Large intestine (tissue), 12 donors: ENCODE results near the gene HUWE1. TPM values are rescaled to one million over a fixed set of nuclear protein-coding genes. Genes with fewer than 3 reads are reported as not detected.
"Not testable (repeated sequence)": the region's sequence is repeated elsewhere in the genome, so short reads cannot be mapped to it uniquely, and the experiment has no call there.

Experiments used
- DNase-seq, 2 donors: peaks; one replicate each; pipeline versions ENCODE4 v3.0.0 to v3.0.0-alpha.2; 2013
- H3K27ac ChIP-seq: one replicate; pipeline ENCODE4 v1.5.1; 2013; ENCODE audit warnings: low read length
- H3K27me3 ChIP-seq: 2 replicates; pipeline ENCODE4 v1.6.1; 2013; ENCODE audit warnings: low read length; ENCODE audit not compliant: control insufficient read depth, insufficient read depth
- H3K36me3 ChIP-seq: 2 replicates; pipeline ENCODE4 v1.6.1; 2013; ENCODE audit warnings: low read length; ENCODE audit not compliant: control insufficient read depth, insufficient read depth
- H3K4me1 ChIP-seq: one replicate; pipeline ENCODE4 v1.6.1; 2013; ENCODE audit warnings: low read length; ENCODE audit not compliant: control insufficient read depth, insufficient read depth
- H3K4me3 ChIP-seq: one replicate; pipeline ENCODE4 v1.5.1; 2013; ENCODE audit warnings: low read length
- H3K9me3 ChIP-seq: one replicate; pipeline ENCODE4 v1.6.1; 2013; ENCODE audit warnings: mild to moderate bottlenecking, low read depth, low read length, moderate library complexity; ENCODE audit not compliant: control insufficient read depth
- whole genome bisulfite sequencing: methylation state at CpG from one replicate; pipeline ENCODE4 v1.1.5; 2013; ENCODE audit warnings: low lambda C conversion rate; ENCODE audit not compliant: insufficient coverage; 5-methylcytosine and 5-hydroxymethylcytosine counted together
- long read RNA-seq, 11 donors: transcript quantifications; one replicate each; lab custom pipeline, GENCODE V29; 2026
- polyA plus RNA-seq: library from polyadenylated mRNA; unstranded; fragments of 120-200 nt; gene quantifications from one replicate; pipeline ENCODE4 v1.2.1, GENCODE V29; 2013

Gene HUWE1, protein sequence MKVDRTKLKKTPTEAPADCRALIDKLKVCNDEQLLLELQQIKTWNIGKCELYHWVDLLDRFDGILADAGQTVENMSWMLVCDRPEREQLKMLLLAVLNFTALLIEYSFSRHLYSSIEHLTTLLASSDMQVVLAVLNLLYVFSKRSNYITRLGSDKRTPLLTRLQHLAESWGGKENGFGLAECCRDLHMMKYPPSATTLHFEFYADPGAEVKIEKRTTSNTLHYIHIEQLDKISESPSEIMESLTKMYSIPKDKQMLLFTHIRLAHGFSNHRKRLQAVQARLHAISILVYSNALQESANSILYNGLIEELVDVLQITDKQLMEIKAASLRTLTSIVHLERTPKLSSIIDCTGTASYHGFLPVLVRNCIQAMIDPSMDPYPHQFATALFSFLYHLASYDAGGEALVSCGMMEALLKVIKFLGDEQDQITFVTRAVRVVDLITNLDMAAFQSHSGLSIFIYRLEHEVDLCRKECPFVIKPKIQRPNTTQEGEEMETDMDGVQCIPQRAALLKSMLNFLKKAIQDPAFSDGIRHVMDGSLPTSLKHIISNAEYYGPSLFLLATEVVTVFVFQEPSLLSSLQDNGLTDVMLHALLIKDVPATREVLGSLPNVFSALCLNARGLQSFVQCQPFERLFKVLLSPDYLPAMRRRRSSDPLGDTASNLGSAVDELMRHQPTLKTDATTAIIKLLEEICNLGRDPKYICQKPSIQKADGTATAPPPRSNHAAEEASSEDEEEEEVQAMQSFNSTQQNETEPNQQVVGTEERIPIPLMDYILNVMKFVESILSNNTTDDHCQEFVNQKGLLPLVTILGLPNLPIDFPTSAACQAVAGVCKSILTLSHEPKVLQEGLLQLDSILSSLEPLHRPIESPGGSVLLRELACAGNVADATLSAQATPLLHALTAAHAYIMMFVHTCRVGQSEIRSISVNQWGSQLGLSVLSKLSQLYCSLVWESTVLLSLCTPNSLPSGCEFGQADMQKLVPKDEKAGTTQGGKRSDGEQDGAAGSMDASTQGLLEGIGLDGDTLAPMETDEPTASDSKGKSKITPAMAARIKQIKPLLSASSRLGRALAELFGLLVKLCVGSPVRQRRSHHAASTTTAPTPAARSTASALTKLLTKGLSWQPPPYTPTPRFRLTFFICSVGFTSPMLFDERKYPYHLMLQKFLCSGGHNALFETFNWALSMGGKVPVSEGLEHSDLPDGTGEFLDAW (N-terminal part only)
- 115 TPM for polyA plus RNA-seq
- long read RNA-seq, donor 1, result 0 reads
- long read RNA-seq, donor 2, partial matches to known transcripts, result 9 of 12 reads
- long read RNA-seq, donor 2, other reads (novel, unspliced or antisense), result 0 of 12 reads
- long read RNA-seq, donor 3, full-length matches to known transcripts, result 2 of 2 reads
- long read RNA-seq, donor 3, partial matches to known transcripts, result 0 of 2 reads
- long read RNA-seq, donor 3, other reads (novel, unspliced or antisense), result 0 of 2 reads
- long read RNA-seq, donor 4, result 0 reads
- long read RNA-seq, donor 5, partial matches to known transcripts, result 6 of 6 reads
- long read RNA-seq, donor 5, other reads (novel, unspliced or antisense), result 0 of 6 reads
- long read RNA-seq, donor 6, partial matches to known transcripts, result 11 of 12 reads
- long read RNA-seq, donor 6, other reads (novel, unspliced or antisense), result 0 of 12 reads
- long read RNA-seq, donor 7, partial matches to known transcripts, result 5 of 5 reads
- long read RNA-seq, donor 7, other reads (novel, unspliced or antisense), result 0 of 5 reads
- long read RNA-seq, donor 8, full-length matches to known transcripts, result 3 of 3 reads
- long read RNA-seq, donor 8, partial matches to known transcripts, result 0 of 3 reads
- long read RNA-seq, donor 8, other reads (novel, unspliced or antisense), result 0 of 3 reads
- long read RNA-seq, donor 9, partial matches to known transcripts, result 16 of 19 reads
- long read RNA-seq, donor 9, other reads (novel, unspliced or antisense), result 0 of 19 reads
- long read RNA-seq, donor 10, partial matches to known transcripts, result 19 of 21 reads
- long read RNA-seq, donor 10, other reads (novel, unspliced or antisense), result 0 of 21 reads
- long read RNA-seq, donor 11, partial matches to known transcripts, result 13 of 13 reads
- long read RNA-seq, donor 11, other reads (novel, unspliced or antisense), result 0 of 13 reads

DNA sequence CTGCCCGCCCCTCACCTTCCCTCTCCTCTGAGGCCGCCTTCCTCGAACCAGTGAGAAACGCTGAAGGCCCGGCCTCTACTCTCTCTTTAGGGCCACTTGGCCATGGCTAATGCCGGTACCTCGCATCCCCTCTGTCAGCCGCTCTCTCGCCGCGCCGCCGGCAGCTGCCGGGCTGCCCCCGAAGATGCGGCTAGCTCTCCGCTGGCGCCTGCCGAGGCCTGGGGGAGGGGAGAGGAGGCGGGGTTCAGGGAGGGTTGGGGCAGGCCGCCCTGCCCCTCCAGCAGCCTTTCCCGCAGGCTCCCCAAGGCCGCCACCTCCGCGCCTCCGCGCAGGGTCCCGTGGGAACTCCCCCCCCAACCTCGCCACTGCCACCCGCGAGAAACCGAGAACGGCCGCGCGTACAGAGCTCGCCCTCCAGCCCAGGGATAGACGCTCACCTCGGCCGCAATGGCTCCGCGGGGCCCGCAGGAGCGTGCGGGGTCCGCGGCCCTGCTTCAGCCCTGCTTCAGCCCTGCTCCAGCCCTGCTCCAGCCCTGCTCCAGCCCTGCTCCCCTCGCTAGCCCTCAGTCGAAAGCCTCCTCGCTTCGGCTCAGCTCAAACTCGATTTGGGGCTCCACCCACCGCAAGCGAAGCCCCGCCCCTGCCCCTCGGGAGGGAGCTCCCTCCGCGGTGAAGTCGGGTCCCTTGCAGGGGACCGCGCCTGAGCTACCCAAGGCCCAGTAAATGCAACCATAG, at the start of gene HUWE1:
Gene HUWE1, minus strand, starts transcription at position 569 of the 735 bp plus-strand sequence. CDS start 32,612 bp downstream, outside the sequence.
- Histone ChIP-seq H3K27ac (peak within 1 kb of the TSS; percentile 83), H3K9me3 (no peaks in the 10 kb centered on the region), H3K4me3 (peak within 1 kb of the TSS; percentile 77), H3K4me1 (no peaks in the 10 kb centered on the region), H3K36me3 (peaks cover 3% of the 10 kb centered on the region), H3K27me3 (no peaks in the 10 kb centered on the region)
- peak; percentile 45 to 68 for DNase-seq
- WGBS, result no CpG with 5 or more reads among the region's 61 CpGs

DNA sequence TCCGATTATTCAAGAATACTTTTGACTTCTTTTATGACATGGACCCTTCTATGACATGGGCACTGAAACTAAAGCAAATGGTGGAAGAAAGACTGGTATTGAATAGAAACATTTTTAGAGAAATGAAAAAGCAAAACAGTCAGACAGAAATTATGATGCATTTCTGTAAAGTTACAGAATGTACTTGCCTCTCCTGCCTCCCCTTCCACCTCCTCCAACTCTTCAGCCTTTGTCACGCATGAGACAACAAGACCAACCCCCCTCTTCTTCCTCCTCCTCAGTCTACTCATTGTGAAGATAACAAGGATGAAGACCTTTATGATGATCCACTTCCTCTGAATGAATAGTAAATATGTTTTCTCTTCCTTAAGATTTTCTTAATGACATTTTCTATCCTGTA, 46.3 kb upstream of the HUWE1 start:
- WGBS, result no CpG with 5 or more reads among the region's 2 CpGs
- no peak overlapping the region for H3K27ac ChIP-seq
- H3K4me3 ChIP-seq, result no peak overlapping the region
- H3K36me3 ChIP-seq, result no peaks in the 10 kb centered on the region
- no peak for DNase-seq
- H3K27me3 ChIP-seq, result no peaks in the 10 kb centered on the region
- no peaks in the 10 kb centered on the region for H3K4me1 ChIP-seq
- no peaks in the 10 kb centered on the region for H3K9me3 ChIP-seq

DNA sequence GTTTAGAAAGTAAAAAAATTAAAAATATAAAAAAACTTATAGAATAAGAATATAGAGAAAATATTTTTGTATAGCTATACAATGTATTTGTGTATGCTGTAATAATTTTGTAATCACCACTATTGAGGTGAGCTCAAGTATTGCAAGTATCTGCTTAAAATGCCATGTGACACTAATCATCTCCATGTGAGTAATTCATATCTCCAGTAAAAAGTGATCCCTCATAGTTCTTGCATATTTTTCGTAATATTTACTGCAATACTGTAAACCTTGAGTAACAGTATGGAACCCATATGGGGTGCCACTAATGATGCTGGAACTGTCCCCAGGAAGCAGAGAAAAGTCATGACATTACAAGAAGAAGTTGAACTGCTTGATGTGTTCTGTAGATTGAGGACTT, 43.2 kb upstream of the HUWE1 start:
- Histone ChIP-seq H3K9me3 (no peaks in the 10 kb centered on the region), H3K4me3 (no peak overlapping the region), H3K27me3 (no peaks in the 10 kb centered on the region), H3K4me1 (no peaks in the 10 kb centered on the region), H3K36me3 (no peaks in the 10 kb centered on the region), H3K27ac (no peak overlapping the region)
- DNase-seq, result no peak
- no CpG with 5 or more reads among the region's 1 CpG for WGBS

DNA sequence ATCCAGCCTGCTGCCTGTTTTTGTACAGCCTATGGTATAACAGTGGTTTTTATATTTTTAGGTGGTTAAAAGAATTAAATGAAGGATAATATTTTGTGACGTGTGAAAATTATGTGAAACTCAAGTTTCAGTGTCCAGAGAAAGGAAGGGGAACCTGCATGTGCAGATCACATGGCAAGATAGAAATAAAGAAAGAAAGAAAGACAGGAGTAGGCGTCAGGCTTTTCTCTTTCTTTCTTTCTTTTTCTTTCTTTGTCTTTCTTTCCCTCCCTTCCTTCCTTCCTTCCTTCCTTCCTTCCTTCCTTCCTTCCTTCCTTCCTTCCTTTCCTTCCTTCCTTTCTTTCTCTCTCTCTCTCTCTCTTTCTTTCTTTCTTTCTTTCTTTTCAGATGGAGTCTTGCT, 42.0 kb upstream of the HUWE1 start:
- Histone ChIP-seq H3K27me3 (no peaks in the 10 kb centered on the region), H3K4me3 (no peak overlapping the region), H3K27ac (no peak overlapping the region), H3K4me1 (no peaks in the 10 kb centered on the region), H3K9me3 (no peaks in the 10 kb centered on the region), H3K36me3 (no peaks in the 10 kb centered on the region)
- no peak for DNase-seq
- WGBS, result no CpG with 5 or more reads among the region's 2 CpGs

DNA sequence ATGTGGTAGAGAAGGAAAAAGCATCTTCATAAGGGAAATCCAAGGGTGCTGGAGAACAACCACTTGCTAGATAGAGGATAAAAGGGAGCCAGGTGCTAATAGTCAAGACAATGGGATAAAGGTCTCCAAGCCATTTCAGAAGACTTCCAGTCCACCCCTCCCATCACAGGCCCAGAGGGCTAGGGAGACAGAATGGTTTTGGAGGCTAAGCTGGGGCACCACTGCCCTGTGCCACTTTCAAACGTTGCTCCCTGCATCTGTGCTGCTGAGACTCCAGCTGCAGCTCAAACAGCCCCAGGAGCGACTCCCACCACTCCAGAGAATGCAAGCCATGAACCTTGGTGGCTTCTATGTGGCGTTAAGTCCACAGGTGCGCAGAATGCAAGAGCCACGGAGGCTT, 38.4 kb upstream of the HUWE1 start:
- Histone ChIP-seq H3K9me3 (no peaks in the 10 kb centered on the region), H3K36me3 (no peaks in the 10 kb centered on the region), H3K27me3 (no peaks in the 10 kb centered on the region), H3K4me3 (no peak overlapping the region), H3K27ac (no peak overlapping the region), H3K4me1 (no peaks in the 10 kb centered on the region)
- DNase-seq, result no peak
- no CpG with 5 or more reads among the region's 5 CpGs for WGBS

DNA sequence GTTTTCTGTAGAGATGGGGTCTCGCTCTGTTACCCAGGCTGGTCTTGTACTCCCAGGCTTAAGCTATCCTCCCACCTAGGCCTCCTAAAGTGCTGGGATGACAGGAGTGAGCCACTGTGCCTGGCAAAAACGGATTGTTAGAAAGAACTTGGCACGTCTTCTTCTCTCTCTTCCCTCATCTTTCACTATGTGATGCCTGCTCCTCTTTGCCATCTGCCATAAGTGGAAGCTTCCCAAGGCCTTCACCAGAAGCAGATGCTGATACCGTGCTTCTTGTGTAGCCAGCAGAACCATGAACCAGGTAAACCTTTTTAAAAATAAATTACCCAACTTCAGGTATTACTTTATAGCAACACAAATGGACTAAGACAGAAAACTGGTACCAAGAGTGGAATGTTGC, 36.9 kb upstream of the HUWE1 start:
- WGBS, result no CpG with 5 or more reads among the region's 4 CpGs
- Histone ChIP-seq H3K27me3 (no peaks in the 10 kb centered on the region), H3K36me3 (no peaks in the 10 kb centered on the region), H3K9me3 (no peaks in the 10 kb centered on the region), H3K4me1 (no peaks in the 10 kb centered on the region), H3K27ac (no peak overlapping the region), H3K4me3 (no peak overlapping the region)
- no peak for DNase-seq

DNA sequence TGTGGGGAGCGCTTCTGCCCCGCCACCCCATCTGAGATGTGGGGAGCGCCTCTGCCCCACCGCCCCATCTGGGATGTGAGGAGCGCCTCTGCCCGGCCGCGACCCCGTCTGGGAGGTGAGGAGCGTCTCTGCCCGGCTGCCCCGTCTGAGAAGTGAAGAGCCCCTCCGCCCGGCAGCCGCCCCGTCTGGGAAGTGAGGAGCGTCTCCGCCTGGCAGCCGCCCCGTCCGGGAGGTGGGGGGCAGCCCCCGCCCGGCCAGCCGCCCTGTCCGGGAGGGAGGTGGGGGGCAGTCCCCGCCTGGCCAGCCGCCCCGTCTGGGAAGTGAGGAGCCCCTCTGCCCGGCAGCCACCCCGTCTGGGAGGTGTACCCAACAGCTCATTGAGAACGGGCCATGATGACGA, 35.1 kb upstream of the HUWE1 start:
- not testable (repeated sequence) for H3K27ac ChIP-seq, DNase-seq
- WGBS, result no CpG with 5 or more reads among the region's 32 CpGs

DNA sequence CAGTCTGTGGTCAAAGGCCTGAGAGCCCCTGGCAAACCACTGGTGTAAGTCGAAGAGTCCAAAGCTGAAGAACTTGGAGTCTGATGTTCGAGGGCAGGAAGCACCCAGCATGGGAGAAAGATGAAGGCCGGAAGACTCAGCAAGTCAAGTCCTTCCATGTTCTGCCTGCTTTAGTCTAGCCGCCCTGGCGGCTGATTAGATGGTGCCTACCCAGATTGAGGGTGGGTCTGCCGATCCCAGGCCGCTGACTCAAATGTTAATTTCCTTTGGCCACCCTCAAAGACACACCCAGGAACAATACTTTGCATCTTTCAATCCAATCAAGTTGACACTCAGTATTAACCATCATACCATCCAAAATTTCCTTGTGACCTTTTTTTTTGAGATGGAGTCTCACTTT, 33.1 kb upstream of the HUWE1 start:
- not testable (repeated sequence) for DNase-seq, H3K4me3 ChIP-seq, H3K9me3 ChIP-seq, H3K36me3 ChIP-seq, H3K27ac ChIP-seq, H3K4me1 ChIP-seq, H3K27me3 ChIP-seq
- no CpG with 5 or more reads among the region's 7 CpGs for WGBS

More for the DNA sequence above, 35.1 kb upstream of the HUWE1 start:
- not testable (repeated sequence) for H3K4me3 ChIP-seq, H3K9me3 ChIP-seq, H3K4me1 ChIP-seq, H3K27me3 ChIP-seq, H3K36me3 ChIP-seq

DNA sequence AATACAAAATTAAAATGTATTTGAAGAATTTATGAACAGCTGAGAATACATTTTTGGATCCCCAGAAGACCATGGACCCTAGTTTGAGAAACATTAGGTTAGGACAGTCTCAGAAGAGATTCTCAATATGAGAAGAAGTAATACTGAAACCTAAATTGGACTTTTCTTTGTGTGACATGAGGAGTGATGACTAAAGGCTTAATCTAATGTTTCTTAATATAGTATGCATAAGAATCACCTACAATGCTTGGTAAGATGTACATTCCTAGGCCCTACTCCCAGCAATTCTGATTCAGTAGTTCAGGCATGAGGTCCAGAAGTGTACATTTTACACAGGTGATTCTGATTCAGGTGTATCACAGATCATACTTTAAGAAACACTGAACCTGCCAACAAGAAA, 31.6 kb upstream of the HUWE1 start:
- no peak for DNase-seq
- no peaks in the 10 kb centered on the region for H3K4me1 ChIP-seq
- no peaks in the 10 kb centered on the region for H3K27me3 ChIP-seq
- no peaks in the 10 kb centered on the region for H3K9me3 ChIP-seq
- H3K36me3 ChIP-seq, result no peaks in the 10 kb centered on the region
- no peak overlapping the region for H3K27ac ChIP-seq
- no peak overlapping the region for H3K4me3 ChIP-seq
